Endothelial cell of umbilical vein (primary cell): ENCODE results near the gene KCNH6. TPM values are rescaled to one million over a fixed set of nuclear protein-coding genes. Genes with fewer than 3 reads are reported as not detected.

Source experiments
- BruUV-seq: library from RNA; stranded (reverse); fragments of 400-500 nt; replicated peaks from 2 replicates; lab custom pipeline; 2021; lab: Mats Ljungman, UMichigan
- CTCF ChIA-PET: fragments of 300-600, 350-600 bp; sonication (Branson Sonifier 250); formaldehyde crosslinking; loops from one replicate; lab custom pipeline; 2021; ENCODE audit warnings: antibody characterized with exemption, inconsistent platforms; lab: Charles Lee
- POLR2A ChIA-PET: fragments of 300-600, 350-600 bp; sonication (Branson Sonifier 250); formaldehyde crosslinking; loops from one replicate; lab custom pipeline; 2021; ENCODE audit warnings: antibody characterized with exemption, inconsistent platforms; lab: Charles Lee
- DNase-seq: peaks from one replicate; pipeline ENCODE4 v3.0.0-alpha.2; 2011; ENCODE audit warnings: low read depth, low spot score
- FAIRE-seq: peaks from 2 replicates; lab custom pipeline; 2011; peaks lifted over from hg19 to GRCh38; lab: Jason Lieb, UNC
- H2AFZ ChIP-seq: 2 replicates; pipeline ENCODE4 v1.6.0; 2012; ENCODE audit warnings: low read depth, low read length, control low read depth, inconsistent platforms
- H3K27ac ChIP-seq: 2 replicates; pipeline ENCODE4 v1.5.1; 2011; ENCODE audit warnings: low read depth, mild to moderate bottlenecking, control low read depth, low read length, moderate library complexity; ENCODE audit not compliant: insufficient read depth
- H3K27me3 ChIP-seq, 2 experiments: 2 replicates each; pipeline versions ENCODE4 v1.6.0 to v1.6.1; 2011; ENCODE audit warnings: low read length in 2 of 2, mixed read lengths in 1 of 2; ENCODE audit not compliant: control insufficient read depth in 2 of 2, insufficient read depth in 2 of 2
- H3K36me3 ChIP-seq, 2 experiments: 2 replicates in 1 of 2; 3 replicates in 1 of 2; pipeline ENCODE4 v1.5.1; 2011; ENCODE audit warnings: low read length in 2 of 2, mild to moderate bottlenecking in 1 of 2, moderate library complexity in 1 of 2; ENCODE audit not compliant: control insufficient read depth in 2 of 2, insufficient read depth in 2 of 2; ENCODE audit errors: extremely low read depth in 1 of 2
- H3K4me1 ChIP-seq: 3 replicates; pipeline ENCODE4 v1.5.1; 2011; ENCODE audit warnings: mild to moderate bottlenecking, low read length; ENCODE audit not compliant: control insufficient read depth, insufficient read depth; ENCODE audit errors: extremely low read depth
- H3K4me2 ChIP-seq: 2 replicates; pipeline ENCODE4 v1.6.1; 2011; ENCODE audit warnings: low read length, control low read depth, mixed read lengths; ENCODE audit not compliant: insufficient read depth
- H3K4me3 ChIP-seq, 3 experiments: fragments of 200-600 bp in 1 of 3; sonication (generic), shearing (Covaris generic) in 1 of 3; replicated peaks in 1 of 3; 2 replicates each; pipeline ENCODE4 v1.5.1; 2011 to 2016; ENCODE audit warnings: control low read depth in 3 of 3, low read length in 3 of 3, mild to moderate bottlenecking in 2 of 3, inconsistent platforms in 1 of 3, low read depth in 1 of 3, moderate library complexity in 1 of 3; ENCODE audit not compliant: insufficient read depth in 1 of 3
- H3K79me2 ChIP-seq: 2 replicates; pipeline ENCODE4 v1.6.0; 2012; ENCODE audit warnings: low read length, inconsistent platforms; ENCODE audit not compliant: control insufficient read depth, insufficient read depth
- H3K9ac ChIP-seq: replicated peaks from 2 replicates; pipeline ENCODE3; 2011; ENCODE audit warnings: low read length, control low read depth; ENCODE audit not compliant: insufficient read depth; ENCODE audit errors: extremely low read depth
- H3K9me1 ChIP-seq: replicated peaks from 3 replicates; pipeline ENCODE4 v1.6.0; 2011; ENCODE audit warnings: mild to moderate bottlenecking, low read length; ENCODE audit not compliant: control insufficient read depth, insufficient read depth; ENCODE audit errors: extremely low read depth
- H3K9me3 ChIP-seq: replicated peaks from 2 replicates; pipeline ENCODE4 v1.5.1; 2012; ENCODE audit warnings: low read length, inconsistent platforms; ENCODE audit not compliant: control insufficient read depth, insufficient read depth
- H4K20me1 ChIP-seq: replicated peaks from 2 replicates; pipeline ENCODE3; 2011; ENCODE audit warnings: mild to moderate bottlenecking, low read length; ENCODE audit not compliant: control insufficient read depth, insufficient read depth; ENCODE audit errors: extremely low read depth
- EZH2 ChIP-seq: IDR thresholded peaks from 2 replicates; pipeline ENCODE4 v1.6.1; 2012; ENCODE audit warnings: borderline replicate concordance, low read depth, mild to moderate bottlenecking, moderate library complexity, low read length, inconsistent platforms; ENCODE audit not compliant: severe bottlenecking
- FOS ChIP-seq: IDR thresholded peaks from 2 replicates; pipeline ENCODE4 v1.6.1; 2011; ENCODE audit warnings: mild to moderate bottlenecking, low read length, moderate library complexity, borderline replicate concordance; ENCODE audit not compliant: insufficient read depth
- JUN ChIP-seq: IDR thresholded peaks from 2 replicates; pipeline ENCODE4 v1.6.1; 2011; ENCODE audit warnings: borderline replicate concordance, low read depth; ENCODE audit not compliant: insufficient read length, insufficient read depth
- MAX ChIP-seq: IDR thresholded peaks from 2 replicates; pipeline ENCODE4 v1.6.1; 2011; ENCODE audit not compliant: insufficient read depth, insufficient read length
- MYC ChIP-seq: IDR thresholded peaks from one replicate; pipeline ENCODE4 v1.6.1; 2011; ENCODE audit warnings: mild to moderate bottlenecking, low read depth, low read length
- POLR2A ChIP-seq: IDR thresholded peaks from 2 replicates; pipeline ENCODE4 v1.6.1; 2012; ENCODE audit warnings: low read depth, mild to moderate bottlenecking, control low read depth, low read length
- dilution Hi-C: fragments of 300-500 bp; cut with MboI; formaldehyde crosslinking; loops from one replicate; pipeline ENCODE4 v1.15.0; 2019; ENCODE audit warnings: low sequenced_read_pairs; ENCODE audit not compliant: extremely low pct_ligation_motif_present
- intact Hi-C: fragments of 100-400 bp; cut with micrococcal nuclease; formaldehyde crosslinking; loops from one replicate; pipeline ENCODE4 v1.10.0; 2022
- polyA plus RNA-seq, 4 experiments: library from polyadenylated mRNA; depleted of rRNA in 3 of 4; stranded (reverse) in 3 of 4; unstranded in 1 of 4; fragments of >200 nt; gene quantifications; 2 replicates each; pipeline versions ENCODE4 v1.2.1 to v1.2.3, GENCODE V29; 2011 to 2012; ENCODE audit warnings: missing spikeins in 1 of 4
- total RNA-seq: library from RNA; stranded (reverse); gene quantifications from 2 replicates; pipeline ENCODE4 v1.2.3, GENCODE V29; 2021

The KCNH6 gene
- total and polyA plus RNA-seq, 2 donors (not counting 3 experiments of a cell fraction or from before 2014, with no cell fraction given) = 0.07 TPM; not detected in 1

GRCh38 chr17:63483655-63484575, 39.2 kb upstream of the KCNH6 start:
- Histone ChIP-seq H3K4me1 (no peaks in the 10 kb centered on the region), H2AFZ (no peak overlapping the region), H3K27me3 (no peaks in the 10 kb centered on the region), H3K9me1 (no peaks in the 10 kb centered on the region), H3K79me2 (no peaks in the 10 kb centered on the region), H3K4me3 (no peak overlapping the region), H3K36me3 (peaks cover 0 to 69% of the 10 kb centered on the region in 2 experiments), H4K20me1 (no peaks in the 10 kb centered on the region), H3K9me3 (no peaks in the 10 kb centered on the region), H3K9ac (no peak overlapping the region), H3K4me2 (no peak overlapping the region), H3K27ac (no peak overlapping the region)
- no TSS peak for BruUV-seq
- ChIA-PET CTCF (interaction anchor here (11.1 kb wide), 1 partner anchor 54 kb away, joined by 540 read pairs; no protein-coding TSS in a partner anchor), POLR2A (no interaction called here)
- no peak for FAIRE-seq
- DNase-seq = no peak
- TF ChIP-seq EZH2 (no peak), POLR2A (no peak), MYC (no peak), MAX (no peak), FOS (no peak), JUN (no peak)
- dilution Hi-C loops = no loop called here
- intact Hi-C loops = no loop called here
